HG03139 (cell line): ENCODE data around the gene TXNRD3.
"Not testable (repeated sequence)": the region's sequence is repeated elsewhere in the genome, so short reads cannot be mapped to it uniquely, and the experiment has no call there.

ENCODE experiments used
- ATAC-seq: cut with Tn5 transposase; IDR thresholded peaks from one replicate; pipeline ENCODE4 v1.9.1; 2021; ENCODE audit not compliant: unreplicated experiment

Gene TXNRD3

DNA sequence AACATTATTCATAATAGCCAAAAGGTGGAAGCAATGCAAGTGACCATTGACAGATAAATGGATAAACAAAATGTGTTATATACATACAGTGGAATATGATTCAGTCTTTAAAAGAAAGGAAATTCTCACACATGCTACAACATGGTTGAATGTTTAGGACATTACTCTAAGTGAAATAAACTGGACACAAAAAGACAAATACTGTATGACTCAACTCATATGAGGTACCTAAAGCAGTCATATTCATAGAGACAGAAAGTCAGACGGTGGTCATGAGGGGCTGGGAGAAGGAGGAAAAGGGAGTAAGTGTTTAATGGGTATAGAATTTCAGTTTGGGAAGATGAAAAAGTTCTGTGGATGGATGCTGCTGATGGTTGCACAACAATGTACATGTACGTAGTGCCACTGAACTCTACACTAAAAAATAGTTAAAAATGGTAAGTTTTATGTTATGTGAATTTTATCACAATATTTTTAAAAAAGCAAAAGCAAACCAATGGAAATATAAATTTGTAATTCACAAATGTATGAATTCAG is 5.3 kb downstream of the TXNRD3 start:
- ATAC-seq, result no peak

DNA sequence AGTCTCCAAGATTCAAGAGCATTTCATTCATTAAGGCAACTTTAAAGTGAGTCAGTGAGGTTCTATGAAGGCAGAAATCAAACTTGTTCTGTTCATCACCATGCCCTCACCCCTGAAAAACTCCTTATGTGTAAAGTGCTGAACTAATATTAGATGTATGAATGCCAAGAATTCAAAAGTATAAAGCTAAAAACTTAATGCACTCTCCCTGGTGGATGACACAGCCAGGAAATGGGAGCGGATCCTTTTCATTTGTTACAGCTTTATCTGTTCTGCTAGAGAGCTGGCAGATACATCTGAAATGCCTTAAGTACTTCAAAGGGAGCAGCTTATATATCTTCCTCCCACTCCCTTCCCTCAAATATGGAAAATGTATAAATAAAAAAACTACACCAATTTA is 8.2 kb downstream of the TXNRD3 start:
- ATAC-seq, result no peak

DNA sequence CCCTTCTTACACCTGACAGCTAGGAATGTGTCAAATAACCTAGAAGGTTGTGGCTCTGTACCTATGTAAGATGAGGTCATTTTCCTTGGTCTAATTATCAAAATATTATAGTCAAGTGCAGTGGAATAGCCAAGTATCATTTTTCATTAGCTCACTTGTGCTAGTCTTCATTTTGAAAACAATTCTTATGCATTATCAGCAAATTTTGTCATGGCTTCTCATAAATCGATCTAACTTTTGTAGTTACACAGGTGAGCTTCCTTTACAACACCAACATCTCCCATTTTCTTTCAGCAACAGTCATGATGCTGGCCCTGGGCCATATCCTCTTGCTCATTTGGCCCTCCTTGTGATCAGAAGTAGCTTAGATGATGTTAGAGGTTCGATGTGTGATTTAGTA is 10.3 kb downstream of the TXNRD3 start:
- ATAC-seq, result no peak

DNA sequence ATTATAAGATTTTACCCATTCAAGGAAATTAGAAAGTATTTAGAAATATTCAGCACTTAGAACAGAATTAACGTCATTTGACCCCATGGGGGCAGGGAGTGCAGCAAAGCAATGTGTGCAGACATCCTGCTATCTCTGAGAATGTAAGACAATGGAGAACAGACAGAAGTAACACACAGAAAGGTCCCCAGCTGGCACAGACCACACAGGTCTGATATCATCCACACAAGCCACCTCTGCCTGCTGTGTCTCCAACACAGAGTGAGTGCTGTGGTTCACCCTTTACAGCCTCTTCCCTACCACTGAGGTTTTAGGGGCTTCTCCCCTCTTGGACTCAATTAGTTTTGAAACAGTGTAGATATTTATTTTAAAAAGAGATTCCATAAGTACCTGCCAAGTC is 16.1 kb downstream of the TXNRD3 start:
- no peak for ATAC-seq

DNA sequence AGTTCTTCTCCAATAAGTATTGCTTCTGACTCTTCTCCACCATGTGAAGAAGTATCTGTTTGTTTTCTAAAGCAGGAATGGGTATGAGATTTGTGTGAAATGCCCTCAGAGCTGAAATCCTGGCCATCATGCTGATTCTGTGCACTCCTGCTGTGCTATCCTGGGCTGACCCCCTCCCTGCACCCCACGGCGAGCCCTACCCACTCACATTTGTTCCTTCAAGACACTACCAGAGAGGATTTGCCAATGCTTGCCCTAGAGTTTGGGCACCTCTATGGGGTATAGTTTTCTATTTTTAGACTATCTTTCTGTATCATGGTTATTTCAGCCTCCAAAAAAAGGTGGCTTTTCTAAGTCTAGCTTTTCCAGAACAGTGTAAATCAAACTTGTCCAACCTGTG is 18.5 kb downstream of the TXNRD3 start:
- ATAC-seq, result no peak

- no peak for ATAC-seq
Measured at GRCh38 chr3:126634803-126635202, 20.1 kb downstream of the TXNRD3 start.

GRCh38 chr3:126630020-126630419 is 24.9 kb downstream of the TXNRD3 start:
- no peak for ATAC-seq

DNA sequence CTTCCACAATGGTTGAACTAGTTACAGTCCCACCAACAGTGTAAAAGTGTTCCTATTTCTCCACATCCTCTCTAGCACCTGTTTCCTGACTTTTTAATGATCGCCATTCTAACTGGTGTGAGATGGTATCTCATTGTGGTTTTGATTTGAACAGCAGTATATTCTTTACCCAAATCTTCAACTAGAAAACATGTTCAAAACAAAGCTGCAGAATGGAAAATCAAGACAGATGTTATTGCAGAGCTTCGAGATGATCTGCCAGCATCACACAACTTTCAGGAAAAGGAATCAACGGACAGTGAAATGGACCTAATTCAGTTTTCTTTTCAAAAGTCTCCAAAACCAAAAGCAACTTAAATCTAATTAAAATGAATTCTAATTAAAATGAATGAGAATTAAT is 29.2 kb downstream of the TXNRD3 start:
- ATAC-seq, result not testable (repeated sequence)

- no peak for ATAC-seq
Measured at GRCh38 chr3:126622694-126623093, 32.2 kb downstream of the TXNRD3 start.

GRCh38 chr3:126621627-126622345 is 33.1 kb downstream of the TXNRD3 start:
- no peak for ATAC-seq

GRCh38 chr3:126621171-126621570 is 33.8 kb downstream of the TXNRD3 start:
- no peak for ATAC-seq

DNA sequence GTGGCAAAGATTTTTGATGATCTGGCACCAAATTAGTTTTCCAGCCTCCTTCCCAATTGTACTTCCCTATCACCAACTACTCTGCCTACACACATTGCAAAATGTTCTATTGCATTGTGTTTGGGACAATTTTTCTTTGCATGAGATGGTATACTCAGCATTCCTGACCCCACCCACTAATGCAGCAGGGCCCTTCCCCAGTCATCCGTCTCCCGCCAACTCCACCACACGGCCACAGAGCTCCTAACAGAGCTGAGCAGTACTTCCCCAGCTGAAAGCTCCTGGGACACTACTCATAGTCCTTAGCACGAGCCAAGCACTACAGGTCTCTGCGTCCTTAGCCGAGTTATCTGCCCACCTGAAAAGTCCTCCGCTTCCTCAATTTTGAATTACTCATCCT is 34.2 kb downstream of the TXNRD3 start:
- ATAC-seq, result no peak

GRCh38 chr3:126618760-126619159 is 36.2 kb downstream of the TXNRD3 start:
- ATAC-seq, result no peak

GRCh38 chr3:126618021-126618420 is 36.9 kb downstream of the TXNRD3 start:
- no peak for ATAC-seq

GRCh38 chr3:126617571-126617970 is 37.4 kb downstream of the TXNRD3 start:
- no peak for ATAC-seq

DNA sequence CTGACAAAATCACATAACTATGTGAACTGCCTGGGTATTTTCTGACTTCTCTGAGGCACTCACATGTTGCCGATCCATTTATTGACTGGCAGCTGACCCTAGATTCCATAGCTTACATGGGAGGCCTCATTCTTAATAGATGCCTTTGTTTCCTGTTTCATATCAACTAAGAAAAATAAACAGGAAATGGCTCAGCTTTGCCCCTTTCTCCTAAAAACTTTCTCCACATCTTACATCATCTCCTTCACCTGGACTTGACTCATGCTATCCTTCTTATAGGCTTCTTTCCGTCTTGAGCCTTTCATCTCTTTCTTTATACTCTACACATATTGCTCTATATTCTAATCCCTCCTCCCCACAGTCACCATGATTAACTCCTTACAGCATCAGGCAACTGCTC is 38.0 kb downstream of the TXNRD3 start:
- ATAC-seq, result no peak

GRCh38 chr3:126613479-126614188 is 41.3 kb downstream of the TXNRD3 start:
- no peak for ATAC-seq

DNA sequence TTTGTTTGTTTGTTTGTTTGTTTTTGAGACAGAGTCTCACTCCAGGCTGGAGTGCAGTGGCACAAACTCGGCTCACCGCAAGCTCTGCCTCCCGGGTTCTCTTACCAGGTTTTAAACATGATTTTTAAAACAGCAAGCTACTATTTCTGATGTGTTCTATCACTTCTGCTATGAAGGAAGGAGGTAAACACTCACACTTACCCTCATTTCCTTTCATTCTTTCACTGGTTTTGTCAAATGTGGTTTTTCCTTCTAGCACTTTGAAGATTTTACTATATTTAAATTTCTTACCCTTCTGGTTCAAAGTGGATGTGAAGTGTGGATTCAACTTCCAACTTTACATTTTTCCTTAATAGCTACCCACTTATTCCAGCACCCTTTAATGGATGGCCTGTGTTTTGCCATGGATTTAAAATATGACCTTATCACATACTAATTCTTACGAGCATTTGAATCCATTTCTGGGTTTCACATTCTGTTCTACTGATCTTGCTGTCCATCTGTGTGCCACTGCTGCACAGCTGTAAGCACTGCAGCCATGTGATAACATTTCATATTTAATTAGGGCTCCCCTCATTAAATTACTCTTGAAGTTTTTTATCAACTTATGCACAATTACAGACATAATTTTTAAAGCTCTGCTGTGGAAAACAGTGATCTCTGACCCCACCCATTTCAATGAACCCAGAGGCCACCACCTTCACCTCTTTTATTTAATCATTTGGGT is 42.3 kb downstream of the TXNRD3 start:
- ATAC-seq, result no peak

DNA sequence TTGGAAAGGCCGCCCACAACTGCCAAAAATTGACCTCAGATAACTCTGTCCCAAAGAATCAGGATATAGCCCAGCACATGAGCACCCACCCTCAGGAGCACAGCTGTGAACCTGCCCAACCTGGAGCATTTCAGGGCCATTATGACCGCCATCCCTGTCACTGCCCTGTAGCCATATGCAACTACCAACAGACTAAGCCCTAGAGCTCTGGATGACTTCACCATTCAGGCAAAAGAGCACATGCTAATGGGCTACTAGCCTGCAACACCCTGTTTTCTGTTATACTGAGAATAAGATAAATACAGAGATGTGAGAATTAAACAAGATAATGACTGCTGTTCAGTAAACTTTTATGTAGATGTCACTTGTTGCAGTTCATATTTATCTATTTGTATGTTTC is 45.0 kb downstream of the TXNRD3 start:
- no peak for ATAC-seq

DNA sequence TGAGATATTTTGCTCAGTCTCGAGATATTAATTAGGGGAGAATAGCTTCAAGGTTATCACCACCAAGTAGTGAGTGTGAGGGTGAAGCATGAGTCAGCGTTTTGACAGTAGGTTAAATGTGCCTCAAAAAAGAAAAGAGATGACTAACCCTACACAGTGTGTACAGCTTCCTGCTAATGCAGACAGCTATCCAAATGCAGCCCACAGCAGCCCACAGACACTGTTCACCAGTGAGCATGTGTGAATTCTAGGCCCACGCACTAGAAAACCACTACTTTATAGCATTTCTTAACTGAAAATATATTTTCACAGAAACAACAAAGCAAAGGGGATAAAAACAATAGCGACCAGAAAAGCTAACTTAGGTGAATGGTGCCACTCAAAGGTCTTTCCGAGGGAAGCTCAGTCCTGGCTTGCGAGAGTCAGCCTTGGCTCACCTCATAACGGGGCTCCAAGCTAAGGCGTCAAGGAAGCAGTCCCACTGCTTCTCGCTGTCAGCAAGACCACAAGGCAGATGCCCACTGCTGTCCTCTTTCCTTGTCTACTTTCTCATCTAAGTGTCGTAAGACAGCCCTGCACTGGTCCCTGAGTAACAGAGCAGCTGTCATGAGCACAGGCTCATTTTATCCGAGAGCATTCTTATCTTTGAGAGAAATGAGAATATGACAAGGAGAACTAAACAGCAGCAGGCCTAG is 47.6 kb downstream of the TXNRD3 start:
- no peak for ATAC-seq

GRCh38 chr3:126606001-126606400 is 48.9 kb downstream of the TXNRD3 start:
- ATAC-seq, result no peak
